ENCODE measurements around the gene DGKG. TPM values are rescaled to one million over a fixed set of nuclear protein-coding genes. Genes with fewer than 3 reads are reported as not detected.

Gene DGKG
- total RNA-seq, 1 experiment from 2014 or later, result 4.7 TPM

DNA sequence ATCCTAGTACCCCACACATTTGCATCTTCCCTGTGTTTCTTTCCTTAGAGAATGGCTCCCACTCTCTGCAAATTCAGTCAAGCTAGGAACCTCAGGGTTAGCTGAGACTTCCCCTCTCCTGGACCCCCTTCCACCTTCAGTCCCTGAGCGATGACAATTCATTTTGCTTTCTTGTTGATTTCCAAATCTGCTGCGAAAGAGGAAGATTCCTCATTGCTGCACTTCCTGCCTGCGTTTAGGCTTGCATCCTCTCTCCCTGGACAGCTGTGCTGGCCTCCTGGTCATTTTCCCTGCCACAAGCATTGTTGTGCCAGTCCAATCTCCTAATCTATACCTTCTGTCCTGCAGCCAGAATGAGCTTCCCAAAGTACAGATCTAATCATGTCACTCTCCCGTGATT, 12.3 kb upstream of the DGKG start:
- in situ Hi-C loops (cut with HindIII; ENCODE audit: low pct_unique_long_range_greater_than_20kb, low sequenced_read_pairs), result no loop called here
- DNase-seq (ENCODE audit: low read depth, low spot score), result no peak

DNA sequence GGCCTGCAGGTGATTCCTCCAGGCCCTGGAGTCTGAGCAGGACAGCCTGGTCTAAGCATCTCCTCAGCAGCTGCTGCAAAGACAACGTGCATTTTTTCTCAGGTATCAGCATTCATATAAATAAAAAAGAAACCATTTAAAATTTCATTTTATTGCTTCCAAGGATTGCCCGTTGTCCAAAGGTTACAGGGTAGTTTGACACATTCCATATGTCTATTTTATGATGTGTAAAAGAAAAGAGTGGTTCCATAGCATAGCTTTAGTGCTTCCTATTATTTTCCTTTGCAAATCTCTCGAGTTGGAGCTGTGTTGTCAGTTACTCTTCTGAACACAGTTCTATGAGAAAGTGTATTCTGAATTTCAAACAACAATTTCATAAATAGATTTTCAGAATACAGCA, 7.2 kb upstream of the DGKG start:
- in situ Hi-C loops (cut with HindIII; ENCODE audit: low pct_unique_long_range_greater_than_20kb, low sequenced_read_pairs), result no loop called here
- DNase-seq (ENCODE audit: low read depth, low spot score), result no peak

DNA sequence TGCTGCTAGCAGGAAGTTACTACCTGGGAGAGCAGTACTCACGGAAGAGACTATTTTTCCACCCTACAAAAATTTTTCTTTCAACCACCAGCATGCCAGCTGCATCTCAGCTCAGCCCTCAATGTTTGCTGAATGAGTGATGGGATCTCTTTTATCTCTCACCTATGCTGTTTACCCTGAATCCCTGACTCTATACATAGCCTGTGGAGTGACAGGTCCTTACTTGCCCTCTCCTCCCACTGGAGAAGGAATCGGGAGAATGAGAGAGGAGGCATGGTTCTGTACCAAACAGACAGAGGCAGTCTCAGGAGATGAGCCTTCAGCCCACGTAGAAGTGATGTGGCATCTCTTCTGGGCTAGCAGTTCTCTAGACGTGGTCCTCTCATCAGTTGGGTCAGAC, 6.7 kb upstream of the DGKG start:
- in situ Hi-C loops (cut with HindIII; ENCODE audit: low pct_unique_long_range_greater_than_20kb, low sequenced_read_pairs), result no loop called here
- DNase-seq (ENCODE audit: low read depth, low spot score), result no peak

DNA sequence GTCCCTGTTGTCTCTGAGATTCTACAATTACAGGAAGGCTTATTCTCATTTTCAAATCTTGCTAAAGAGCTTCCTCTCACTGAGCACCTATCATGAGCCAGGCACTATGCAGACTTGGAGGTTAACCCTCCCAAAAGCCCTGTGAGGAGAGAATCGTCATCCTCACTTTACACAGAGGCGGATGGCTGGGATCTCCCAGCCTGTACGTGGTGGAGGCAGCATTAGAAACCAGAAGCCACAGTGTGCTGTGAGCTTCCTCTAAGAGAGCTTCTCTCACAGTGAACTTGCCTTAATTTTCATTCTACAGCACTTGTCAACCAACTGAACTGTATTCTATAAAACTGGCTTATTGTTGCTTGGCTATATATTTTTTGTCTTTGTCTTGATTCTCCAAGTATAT, 6.1 kb upstream of the DGKG start:
- no peak for DNase-seq (ENCODE audit: low read depth, low spot score)
- in situ Hi-C loops (cut with HindIII; ENCODE audit: low pct_unique_long_range_greater_than_20kb, low sequenced_read_pairs), result no loop called here

DNA sequence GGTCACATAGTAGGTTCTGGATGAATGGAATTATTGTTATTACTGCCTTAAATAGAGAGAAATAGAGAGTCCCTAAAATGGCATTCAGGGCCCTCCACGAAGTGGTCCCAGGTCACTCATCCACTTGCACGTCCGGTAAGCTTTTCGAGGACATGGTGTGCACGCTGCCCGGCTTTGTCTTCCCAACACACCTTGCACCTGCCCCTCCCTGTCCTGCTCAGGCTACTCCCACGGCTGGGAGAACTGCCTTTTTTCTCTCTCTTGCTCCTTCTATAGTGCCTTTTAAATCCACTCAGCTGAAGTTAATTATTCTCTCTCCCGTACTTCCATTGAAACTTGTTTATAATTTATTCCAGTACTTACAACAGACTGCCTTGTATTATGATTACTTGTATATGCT, 5.6 kb upstream of the DGKG start:
- DNase-seq (ENCODE audit: low read depth, low spot score), result no peak
- in situ Hi-C loops (cut with HindIII; ENCODE audit: low pct_unique_long_range_greater_than_20kb, low sequenced_read_pairs), result no loop called here

DNA sequence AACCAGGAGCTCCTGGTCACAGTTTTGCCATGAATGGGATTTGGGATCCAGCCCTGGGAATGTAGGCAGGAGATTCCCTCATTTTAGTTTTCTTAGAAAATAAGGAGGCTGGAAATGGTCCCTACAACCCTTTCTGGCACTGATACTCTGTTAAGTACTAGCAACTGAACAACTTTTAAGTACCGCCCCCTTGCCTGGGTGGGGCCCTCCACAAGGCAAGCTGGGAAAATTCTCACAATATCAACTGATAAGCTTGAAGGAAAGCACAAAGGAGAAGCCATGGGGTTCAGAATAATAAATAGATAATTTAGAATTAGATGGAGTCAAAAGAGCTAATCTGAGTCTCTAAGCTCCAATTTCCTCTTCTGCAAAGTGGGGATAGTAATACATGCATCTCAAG, 4.2 kb upstream of the DGKG start:
- in situ Hi-C loops (cut with HindIII; ENCODE audit: low pct_unique_long_range_greater_than_20kb, low sequenced_read_pairs), result no loop called here
- DNase-seq (ENCODE audit: low read depth, low spot score), result no peak

DNA sequence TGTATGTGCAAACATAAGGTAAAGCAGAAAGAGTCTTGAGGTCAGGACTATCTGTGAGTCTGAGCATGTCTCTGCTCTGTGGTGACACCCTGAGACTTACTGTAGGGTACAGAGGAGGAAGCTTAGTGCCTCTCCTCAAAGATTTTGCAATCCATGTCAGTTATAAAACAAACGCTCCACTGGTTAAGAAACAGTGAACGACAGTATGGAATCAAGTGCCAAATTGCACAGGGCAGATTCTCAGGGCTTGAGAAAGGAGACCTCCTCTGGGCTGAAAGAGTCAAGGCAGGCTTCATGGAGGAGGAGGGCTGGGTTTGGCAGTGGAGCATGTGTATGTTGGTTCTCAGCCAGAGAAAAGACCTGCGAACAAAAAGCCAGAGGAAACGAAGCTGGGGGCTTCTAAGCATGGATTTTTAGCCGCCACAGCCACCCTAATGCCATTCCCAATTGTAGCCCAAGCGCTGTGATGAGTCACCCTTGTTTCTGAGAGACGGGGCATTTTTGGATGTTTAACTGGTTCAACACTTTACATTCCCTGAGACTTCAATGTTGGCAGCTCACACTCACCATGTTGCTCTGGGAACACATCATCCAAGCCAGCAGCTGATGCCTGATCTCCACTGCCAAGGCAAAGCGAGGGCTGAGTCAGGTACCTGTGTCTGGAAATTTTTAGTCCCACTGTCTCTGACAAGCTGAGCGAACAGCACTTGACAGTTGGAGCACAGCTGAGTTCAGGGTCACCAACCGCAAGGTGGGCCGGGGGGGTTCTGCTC, 3.4 kb upstream of the DGKG start:
- no peak for DNase-seq (ENCODE audit: low read depth, low spot score)

DNA sequence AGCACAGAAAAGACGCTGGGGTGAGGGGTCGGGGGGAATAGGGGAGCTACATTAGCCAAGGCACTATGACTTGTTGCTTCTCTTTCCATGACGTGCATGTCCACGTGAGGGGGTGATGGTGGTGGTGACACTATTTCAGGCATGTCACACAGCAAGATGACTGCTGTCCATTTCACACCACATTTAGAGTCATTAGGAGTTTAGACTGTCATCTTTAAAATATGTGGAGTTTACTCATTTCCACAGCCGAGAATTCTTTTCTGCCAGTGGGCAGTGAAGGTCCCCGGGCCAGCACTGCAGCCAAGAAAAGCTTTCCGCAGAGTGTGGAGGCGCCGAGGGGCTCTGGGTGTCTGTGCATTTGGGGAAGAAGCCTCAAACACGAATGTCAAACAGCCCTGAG, 954 bp upstream of the DGKG start:
- in situ Hi-C loops (cut with HindIII; ENCODE audit: low pct_unique_long_range_greater_than_20kb, low sequenced_read_pairs), result no loop called here
- no peak for DNase-seq (ENCODE audit: low read depth, low spot score)

More for the DNA sequence above, 3.4 kb upstream of the DGKG start:
- in situ Hi-C loops (cut with HindIII; ENCODE audit: low pct_unique_long_range_greater_than_20kb, low sequenced_read_pairs), result no loop called here

DNA sequence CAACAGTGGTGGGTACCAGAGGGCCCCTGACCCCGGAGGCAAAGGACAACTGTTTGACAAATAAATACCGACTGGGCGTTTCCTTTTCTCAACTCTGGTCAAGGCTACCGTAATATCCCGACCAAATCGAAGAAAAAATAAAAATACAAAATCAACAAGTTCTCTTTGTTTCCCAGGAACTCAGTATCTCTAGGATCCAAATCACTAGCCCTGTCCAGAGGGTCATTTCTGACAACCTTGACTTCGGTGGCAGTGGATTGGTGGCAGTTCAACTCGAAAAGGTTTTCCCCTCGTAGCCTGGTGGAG, 456 bp upstream of the DGKG start:
- in situ Hi-C loops (cut with HindIII; ENCODE audit: low pct_unique_long_range_greater_than_20kb, low sequenced_read_pairs), result no loop called here
- no peak for DNase-seq (ENCODE audit: low read depth, low spot score)

DNA sequence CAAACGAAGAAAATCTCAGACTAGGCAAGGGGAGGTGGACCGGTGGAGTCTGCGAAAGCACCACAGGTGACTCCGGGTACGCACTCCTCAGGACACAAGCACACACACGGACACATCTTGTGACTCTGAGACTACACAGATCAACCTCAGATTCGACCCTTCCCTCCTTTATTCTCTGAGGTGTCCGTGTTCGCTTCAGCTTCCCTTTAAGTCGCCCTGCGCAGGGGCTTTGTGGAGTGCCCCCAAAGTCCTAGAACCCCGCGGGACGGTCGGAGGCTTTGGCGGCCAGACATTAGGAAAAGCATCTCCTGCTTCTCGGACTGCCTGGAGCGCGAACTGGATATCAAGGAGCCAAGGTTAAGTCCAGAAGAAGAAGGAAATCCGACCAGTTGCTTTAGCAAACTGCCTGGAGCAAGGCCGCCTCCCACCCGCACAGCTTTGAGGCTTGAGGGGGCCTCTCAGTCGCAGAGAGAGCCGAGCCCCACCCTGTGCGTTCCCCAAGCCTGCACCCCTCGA, 730 bp downstream of the DGKG start:
- in situ Hi-C loops (cut with HindIII; ENCODE audit: low pct_unique_long_range_greater_than_20kb, low sequenced_read_pairs), result no loop called here
- no peak for DNase-seq (ENCODE audit: low read depth, low spot score)

DNA sequence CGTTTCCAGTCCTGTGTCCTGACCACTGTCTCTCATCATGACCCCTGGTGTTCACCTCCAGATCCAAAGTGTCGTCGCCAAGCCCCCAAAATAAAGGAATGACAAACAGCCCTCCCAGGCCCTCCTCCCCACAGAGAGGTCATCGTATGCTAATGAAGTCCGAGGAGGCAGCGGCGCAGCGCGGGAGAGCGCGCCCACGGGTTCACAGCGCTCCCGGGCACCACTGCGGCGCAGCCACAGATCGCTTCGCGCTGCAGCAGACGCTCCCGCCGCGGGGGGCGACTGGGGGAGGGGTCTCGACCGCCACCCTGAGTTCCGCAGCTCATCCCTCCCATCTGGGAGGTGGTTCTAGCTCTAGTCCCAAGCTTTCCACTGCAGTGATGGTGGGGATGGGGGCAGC, 1.3 kb downstream of the DGKG start:
- DNase-seq (ENCODE audit: low read depth, low spot score), result no peak
- in situ Hi-C loops (cut with HindIII; ENCODE audit: low pct_unique_long_range_greater_than_20kb, low sequenced_read_pairs), result no loop called here

DNA sequence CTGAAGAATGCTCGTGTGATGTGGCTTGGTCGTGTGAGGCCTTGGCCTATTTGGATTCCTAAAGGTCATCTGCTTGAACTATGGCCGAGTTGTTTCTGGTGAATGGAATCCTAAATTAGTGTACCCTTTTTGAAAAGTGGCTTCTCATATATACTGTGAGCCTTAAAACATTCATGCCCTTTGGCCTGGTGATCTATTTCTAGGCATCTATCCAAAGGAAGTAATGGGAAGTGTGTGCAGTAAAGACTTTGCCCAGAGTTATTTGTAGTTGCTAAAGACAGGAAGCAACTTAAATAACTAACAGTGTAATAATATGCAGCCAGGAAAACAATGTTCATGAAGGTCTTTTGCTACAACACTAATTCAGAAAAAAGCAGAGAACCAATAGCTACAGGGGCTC, 3.0 kb downstream of the DGKG start:
- in situ Hi-C loops (cut with HindIII; ENCODE audit: low pct_unique_long_range_greater_than_20kb, low sequenced_read_pairs), result no loop called here
- DNase-seq (ENCODE audit: low read depth, low spot score), result no peak

DNA sequence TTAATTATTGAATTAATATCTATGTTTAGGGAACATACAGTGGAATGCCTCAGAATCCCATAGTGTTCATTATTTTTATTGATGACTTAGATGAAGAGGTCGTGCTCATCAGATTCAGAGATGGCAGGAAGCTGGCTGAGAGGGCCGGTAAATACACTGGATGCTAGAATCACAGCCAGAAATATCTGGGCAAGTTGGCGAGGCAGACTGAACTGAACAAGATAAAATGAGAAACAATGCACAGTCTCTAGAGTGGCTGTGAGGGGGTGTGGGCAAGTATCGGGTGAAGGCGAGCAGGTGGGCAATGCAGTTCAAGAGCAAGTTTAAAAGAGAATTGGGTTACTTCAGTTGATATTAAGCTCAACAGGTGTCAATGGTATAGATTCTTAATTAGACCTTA, 5.9 kb downstream of the DGKG start:
- in situ Hi-C loops (cut with HindIII; ENCODE audit: low pct_unique_long_range_greater_than_20kb, low sequenced_read_pairs), result no loop called here

DNA sequence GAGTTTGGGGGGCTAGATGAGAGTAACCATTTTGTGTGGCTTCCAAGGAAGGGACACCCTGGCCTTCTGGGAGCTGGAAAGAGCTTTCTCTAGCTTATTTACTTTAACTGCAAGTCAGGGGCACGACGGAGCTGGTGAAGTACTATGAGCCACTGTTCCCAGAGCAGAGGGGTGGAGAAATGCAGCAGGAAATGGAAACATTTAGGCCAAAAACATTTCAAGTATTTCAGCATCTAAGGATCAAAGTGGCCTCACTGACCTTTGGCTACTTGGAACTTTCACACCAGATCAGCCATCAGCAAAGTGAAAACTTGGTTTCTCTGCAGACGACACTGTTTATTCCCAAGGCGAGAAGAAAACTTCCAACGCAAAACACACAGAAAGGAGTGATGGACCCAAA, 7.9 kb downstream of the DGKG start:
- in situ Hi-C loops (cut with HindIII; ENCODE audit: low pct_unique_long_range_greater_than_20kb, low sequenced_read_pairs), result no loop called here
- no peak for DNase-seq (ENCODE audit: low read depth, low spot score)

More for the DNA sequence above, 5.9 kb downstream of the DGKG start:
- no peak for DNase-seq (ENCODE audit: low read depth, low spot score)

DNA sequence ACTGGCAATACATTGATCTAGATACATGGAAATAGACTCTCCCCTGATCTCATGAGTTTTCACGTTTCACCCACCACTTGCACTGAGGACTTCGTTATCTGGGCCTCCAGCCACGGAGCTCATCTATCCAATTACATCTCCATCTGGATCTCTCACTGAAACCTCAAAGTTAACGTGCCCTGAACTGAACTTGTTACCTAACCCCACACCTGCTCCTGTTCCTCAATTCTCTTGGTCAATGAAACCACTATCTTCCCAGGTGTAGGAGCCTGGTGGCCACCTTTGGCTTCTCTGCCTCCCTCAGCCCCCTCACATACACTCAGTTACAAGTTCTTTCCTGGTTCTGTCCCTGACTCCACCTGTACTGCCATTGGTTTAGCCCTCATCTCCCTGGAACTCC, 9.7 kb downstream of the DGKG start:
- DNase-seq (ENCODE audit: low read depth, low spot score), result no peak
- in situ Hi-C loops (cut with HindIII; ENCODE audit: low pct_unique_long_range_greater_than_20kb, low sequenced_read_pairs), result no loop called here

DNA sequence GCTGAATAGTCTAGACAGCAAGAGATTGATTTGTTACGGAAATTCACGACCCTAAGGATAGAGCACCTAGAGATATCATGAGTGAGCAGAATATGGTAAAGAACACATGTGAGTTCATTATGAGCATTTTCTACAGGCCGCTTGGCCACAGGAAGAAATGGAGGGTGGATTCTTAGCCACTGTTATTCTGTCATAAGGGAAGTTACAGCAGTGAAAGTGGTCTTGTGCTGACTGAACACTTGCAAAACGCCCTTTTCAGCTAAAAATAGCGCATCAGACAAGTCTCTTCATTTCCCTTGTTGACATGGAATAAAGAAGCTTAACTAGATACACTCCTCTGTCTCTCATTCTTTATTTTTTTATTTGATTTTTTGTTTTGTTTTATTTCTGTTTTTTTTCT, 19.8 kb downstream of the DGKG start:
- in situ Hi-C loops (cut with HindIII; ENCODE audit: low pct_unique_long_range_greater_than_20kb, low sequenced_read_pairs), result no loop called here
- no peak for DNase-seq (ENCODE audit: low read depth, low spot score)

DNA sequence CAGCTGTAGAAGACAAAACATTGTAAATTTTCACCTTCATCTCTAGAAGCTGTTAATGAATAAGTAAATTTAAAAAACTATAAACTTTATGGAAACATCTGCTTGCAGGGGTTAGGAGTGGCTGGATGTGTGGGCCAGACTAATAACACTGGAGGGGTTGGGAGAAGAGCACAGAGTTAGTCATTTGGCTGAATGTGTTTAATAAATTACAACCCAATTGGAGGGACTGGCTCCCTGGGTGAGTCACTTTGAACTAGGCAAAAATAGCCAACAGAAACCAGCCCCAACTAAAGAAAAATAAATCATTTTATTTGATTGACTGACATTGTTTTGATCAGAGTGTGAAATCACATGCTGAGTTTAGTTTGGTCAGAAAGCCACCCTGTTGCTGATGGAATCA, 21.8 kb downstream of the DGKG start:
- no peak for DNase-seq (ENCODE audit: low read depth, low spot score)
- in situ Hi-C loops (cut with HindIII; ENCODE audit: low pct_unique_long_range_greater_than_20kb, low sequenced_read_pairs), result no loop called here

DNA sequence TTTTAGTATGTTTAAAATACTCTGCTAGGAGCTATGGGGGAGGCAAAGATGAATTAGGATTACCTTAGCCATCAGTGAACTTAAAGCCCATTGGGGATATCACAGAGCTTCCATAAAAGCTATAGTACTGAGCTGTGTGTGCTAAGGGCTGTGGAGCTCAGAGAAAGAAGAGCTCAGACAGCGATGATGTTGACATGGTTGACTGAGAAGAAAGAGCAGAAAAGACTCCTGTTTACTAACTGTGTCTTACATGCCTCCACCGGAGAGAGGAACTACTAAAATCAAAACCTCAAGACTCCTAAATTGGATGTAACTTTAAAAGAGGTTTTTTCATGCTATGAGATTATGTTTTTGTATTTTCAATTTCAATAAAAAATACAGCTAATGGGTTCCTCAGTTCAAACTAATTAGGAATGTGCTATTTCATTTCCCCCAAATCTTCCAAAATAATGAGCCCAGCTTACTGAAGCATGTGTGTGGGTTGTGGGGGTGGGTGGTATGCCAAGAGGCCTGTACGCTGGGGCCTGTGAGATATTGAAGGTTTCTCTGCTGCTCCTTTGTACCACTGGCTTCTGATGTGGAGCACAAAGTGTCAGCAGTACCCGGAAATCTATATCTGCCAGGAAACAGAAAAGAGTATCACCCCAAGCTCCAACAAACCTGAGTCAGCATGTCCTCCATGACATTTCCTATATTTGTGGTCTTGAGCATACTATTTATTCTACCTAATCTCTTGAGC, 22.7 kb downstream of the DGKG start:
- no peak for DNase-seq (ENCODE audit: low read depth, low spot score)
- in situ Hi-C loops (cut with HindIII; ENCODE audit: low pct_unique_long_range_greater_than_20kb, low sequenced_read_pairs), result no loop called here

DNA sequence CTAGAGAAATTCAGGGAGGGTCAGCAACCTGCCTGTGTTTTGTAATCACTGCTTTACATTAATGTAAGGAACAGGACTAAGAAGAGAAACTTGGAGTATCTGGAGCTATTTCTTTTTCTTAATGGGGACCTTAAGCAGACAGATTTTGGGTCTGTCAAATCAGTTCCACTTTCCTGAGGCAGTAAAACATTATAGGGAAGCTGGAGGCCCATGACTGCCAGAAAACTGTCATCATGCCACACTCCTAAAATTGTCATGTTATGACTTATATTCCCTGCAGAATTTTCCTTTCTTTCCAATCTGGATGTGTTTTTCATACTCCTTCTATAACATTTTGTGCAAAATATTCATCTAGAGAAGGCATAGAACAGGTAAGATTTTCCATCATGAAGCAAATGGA, 28.8 kb downstream of the DGKG start:
- no peak for DNase-seq (ENCODE audit: low read depth, low spot score)
- in situ Hi-C loops (cut with HindIII; ENCODE audit: low pct_unique_long_range_greater_than_20kb, low sequenced_read_pairs), result no loop called here
